H1 (cell line): ENCODE data around the gene RSPO3.

ENCODE experiments used
- EGR1 ChIP-seq: IDR thresholded peaks from 2 replicates; pipeline ENCODE4 v1.6.1; 2011; ENCODE audit warnings: low read depth, low read length, borderline replicate concordance
- EZH2 ChIP-seq: fragments of 200-600 bp; sonication (generic); IDR thresholded peaks from 2 replicates; pipeline ENCODE4 v1.7.1; 2012; ENCODE audit warnings: low read depth, mild to moderate bottlenecking, moderate library complexity, low read length, inconsistent platforms; ENCODE audit not compliant: severe bottlenecking
- RBBP5 ChIP-seq: IDR thresholded peaks from 2 replicates; pipeline ENCODE4 v1.7.1; 2012; ENCODE audit warnings: low read depth, mild to moderate bottlenecking, inconsistent platforms, low read length, moderate library complexity, borderline replicate concordance
- RXRA ChIP-seq: IDR thresholded peaks from 2 replicates; pipeline ENCODE4 v1.6.1; 2011; ENCODE audit warnings: low read depth, mild to moderate bottlenecking, low read length, moderate library complexity; ENCODE audit not compliant: insufficient read depth
- SIN3A ChIP-seq, 2 experiments: IDR thresholded peaks in 1 of 2; conservative IDR thresholded peaks in 1 of 2; 2 replicates each; pipeline ENCODE4 v1.6.1; 2011 to 2012; ENCODE audit warnings: low read length in 2 of 2, improper control_type of control experiment in 1 of 2, low read depth in 1 of 2, mild to moderate bottlenecking in 1 of 2
- ZNF274 ChIP-seq: IDR thresholded peaks from 2 replicates; pipeline ENCODE4 v1.7.0; 2012; ENCODE audit warnings: low read length, borderline replicate concordance; ENCODE audit errors: extremely low read depth
- TF ChIP-seq, protein P1 (sequence below): IDR thresholded peaks from 2 replicates; pipeline ENCODE4 v1.6.1; 2012; ENCODE audit warnings: inconsistent platforms

DNA sequence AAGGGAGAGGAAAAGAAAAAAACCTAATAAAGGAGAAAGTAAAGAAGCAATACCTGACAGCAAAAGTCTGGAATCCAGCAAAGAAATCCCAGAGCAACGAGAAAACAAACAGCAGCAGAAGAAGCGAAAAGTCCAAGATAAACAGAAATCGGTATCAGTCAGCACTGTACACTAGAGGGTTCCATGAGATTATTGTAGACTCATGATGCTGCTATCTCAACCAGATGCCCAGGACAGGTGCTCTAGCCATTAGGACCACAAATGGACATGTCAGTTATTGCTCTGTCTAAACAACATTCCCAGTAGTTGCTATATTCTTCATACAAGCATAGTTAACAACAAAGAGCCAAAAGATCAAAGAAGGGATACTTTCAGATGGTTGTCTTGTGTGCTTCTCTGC, 77.4 kb downstream of the RSPO3 start:
- no peak for TF ChIP-seq RXRA
- no peak for TF ChIP-seq EZH2
- no peak for TF ChIP-seq ZNF274
- no peak for TF ChIP-seq SIN3A (conservative IDR thresholded peaks at IDR 0.05 in 1 of 2, IDR thresholded peaks at IDR 0.05 in 1 of 2; ENCODE audit: low read depth in 1 of 2, low read length in 2 of 2)
- no peak for TF ChIP-seq EGR1
- TF ChIP-seq RBBP5 = no peak
- TF ChIP-seq, protein P1, sequence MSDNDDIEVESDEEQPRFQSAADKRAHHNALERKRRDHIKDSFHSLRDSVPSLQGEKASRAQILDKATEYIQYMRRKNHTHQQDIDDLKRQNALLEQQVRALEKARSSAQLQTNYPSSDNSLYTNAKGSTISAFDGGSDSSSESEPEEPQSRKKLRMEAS = no peak
